GM10266 (cell line): Measurements from ENCODE around the gene PLEKHB1.

Experiments used
- DNase-seq: peaks from one replicate; pipeline ENCODE4 v3.0.0; 2012; ENCODE audit errors: extremely low spot score
- CTCF ChIP-seq: IDR thresholded peaks from 2 replicates; pipeline ENCODE4 v1.5.1; 2012; ENCODE audit warnings: mild to moderate bottlenecking, low read depth; ENCODE audit not compliant: control insufficient read depth, insufficient read depth; ENCODE audit errors: missing control alignments

PLEKHB1 gene

GRCh38 chr11:73680687-73681086, 34.3 kb downstream of the PLEKHB1 start:
- DNase-seq: no peak
- no peak for TF ChIP-seq CTCF

- TF ChIP-seq CTCF: no peak
- DNase-seq: no peak
These were observed 47.6 kb downstream of the PLEKHB1 start for GRCh38 chr11:73693899-73694525.

- TF ChIP-seq CTCF: no peak
- no peak for DNase-seq
These were observed 58.7 kb downstream of the PLEKHB1 start for GRCh38 chr11:73705053-73705452.

GRCh38 chr11:73710964-73711363, 64.6 kb downstream of the PLEKHB1 start:
- no peak for TF ChIP-seq CTCF
- no peak for DNase-seq
